ENCODE measurements around the gene NT5DC3. TPM values are rescaled to one million over a fixed set of nuclear protein-coding genes. Genes with fewer than 3 reads are reported as not detected.
A peak's percentile ranks its signal among the peaks of the same experiment; 100 is the strongest.

The NT5DC3 gene
- total and polyA plus RNA-seq, 4 donors: 1.3 to 9.0 (median 4.4) TPM

DNA sequence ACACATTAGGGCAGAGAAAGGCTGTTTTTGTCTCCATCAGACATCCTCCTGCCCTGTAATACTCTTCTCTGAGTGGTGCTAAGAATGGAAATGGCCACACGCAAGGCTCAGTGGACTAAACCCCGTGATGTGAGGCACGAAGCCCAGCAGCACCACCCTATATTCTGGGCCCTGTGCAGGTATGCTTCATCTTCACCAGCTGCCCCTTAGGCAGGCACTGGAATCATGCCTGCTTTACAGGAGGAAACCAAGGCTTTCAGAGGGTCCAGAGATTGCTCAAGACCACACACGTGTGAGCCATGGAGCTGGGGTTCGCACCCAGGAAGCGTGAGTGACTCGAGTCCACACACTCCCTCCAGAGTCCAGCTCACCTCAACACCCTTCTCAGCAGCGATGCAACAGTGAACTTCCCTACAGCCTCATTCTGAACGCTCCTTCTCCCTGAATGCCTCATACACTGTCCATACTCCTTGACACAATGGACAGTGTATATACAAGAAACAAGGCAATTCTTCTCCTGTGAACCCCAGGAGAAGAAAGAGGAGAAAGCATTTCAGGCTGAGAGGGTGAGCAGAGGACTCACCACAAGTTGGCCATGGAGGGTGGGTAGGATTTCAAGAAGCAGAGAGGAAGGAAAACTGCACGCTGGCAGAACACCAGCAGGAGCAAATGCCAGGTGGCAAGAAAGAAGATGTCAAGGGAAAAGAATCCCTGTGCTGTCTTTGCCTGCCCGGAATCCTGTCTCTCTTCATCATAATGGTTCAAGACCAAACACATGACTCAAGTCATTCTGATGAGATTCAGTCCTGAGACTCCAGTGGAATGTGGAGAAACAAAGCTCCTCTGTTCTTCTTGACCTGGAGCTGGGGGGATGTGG is 39.1 kb downstream of the NT5DC3 start:
- no peak overlapping the region for H3K27ac ChIP-seq (ENCODE audit: low read depth in 1 of 2, low read length in 2 of 2)
- H3K9me3 ChIP-seq (ENCODE audit: control insufficient read depth in 4 of 4, low read length in 3 of 4): no peaks in the 10 kb centered on the region
- no peak for DNase-seq (ENCODE audit: low spot score)
- no peak overlapping the region for H3K4me3 ChIP-seq (ENCODE audit: low read depth in 1 of 3, low read length in 3 of 3)
- H3K27me3 ChIP-seq (ENCODE audit: control insufficient read depth in 4 of 4, insufficient read depth in 4 of 4, low read length in 3 of 4): no peaks in the 10 kb centered on the region
- H3K36me3 ChIP-seq (ENCODE audit: control insufficient read depth in 4 of 4, insufficient read depth in 3 of 4, low read depth in 1 of 4, low read length in 3 of 4): peaks cover 0 to 6% (median 2%) of the 10 kb centered on the region in 4 donors
- peaks cover 4 to 17% (median 16%) of the 10 kb centered on the region in 4 donors for H3K4me1 ChIP-seq (ENCODE audit: control insufficient read depth in 4 of 4, insufficient read depth in 4 of 4, low read length in 3 of 4)
- H3K9ac ChIP-seq (ENCODE audit: low read depth in 1 of 2, low read length in 2 of 2): no peak overlapping the region
- TF ChIP-seq, protein P1, sequence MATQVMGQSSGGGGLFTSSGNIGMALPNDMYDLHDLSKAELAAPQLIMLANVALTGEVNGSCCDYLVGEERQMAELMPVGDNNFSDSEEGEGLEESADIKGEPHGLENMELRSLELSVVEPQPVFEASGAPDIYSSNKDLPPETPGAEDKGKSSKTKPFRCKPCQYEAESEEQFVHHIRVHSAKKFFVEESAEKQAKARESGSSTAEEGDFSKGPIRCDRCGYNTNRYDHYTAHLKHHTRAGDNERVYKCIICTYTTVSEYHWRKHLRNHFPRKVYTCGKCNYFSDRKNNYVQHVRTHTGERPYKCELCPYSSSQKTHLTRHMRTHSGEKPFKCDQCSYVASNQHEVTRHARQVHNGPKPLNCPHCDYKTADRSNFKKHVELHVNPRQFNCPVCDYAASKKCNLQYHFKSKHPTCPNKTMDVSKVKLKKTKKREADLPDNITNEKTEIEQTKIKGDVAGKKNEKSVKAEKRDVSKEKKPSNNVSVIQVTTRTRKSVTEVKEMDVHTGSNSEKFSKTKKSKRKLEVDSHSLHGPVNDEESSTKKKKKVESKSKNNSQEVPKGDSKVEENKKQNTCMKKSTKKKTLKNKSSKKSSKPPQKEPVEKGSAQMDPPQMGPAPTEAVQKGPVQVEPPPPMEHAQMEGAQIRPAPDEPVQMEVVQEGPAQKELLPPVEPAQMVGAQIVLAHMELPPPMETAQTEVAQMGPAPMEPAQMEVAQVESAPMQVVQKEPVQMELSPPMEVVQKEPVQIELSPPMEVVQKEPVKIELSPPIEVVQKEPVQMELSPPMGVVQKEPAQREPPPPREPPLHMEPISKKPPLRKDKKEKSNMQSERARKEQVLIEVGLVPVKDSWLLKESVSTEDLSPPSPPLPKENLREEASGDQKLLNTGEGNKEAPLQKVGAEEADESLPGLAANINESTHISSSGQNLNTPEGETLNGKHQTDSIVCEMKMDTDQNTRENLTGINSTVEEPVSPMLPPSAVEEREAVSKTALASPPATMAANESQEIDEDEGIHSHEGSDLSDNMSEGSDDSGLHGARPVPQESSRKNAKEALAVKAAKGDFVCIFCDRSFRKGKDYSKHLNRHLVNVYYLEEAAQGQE (IDR thresholded peaks at IDR 0.05): no peak
- TF ChIP-seq, protein P2, sequence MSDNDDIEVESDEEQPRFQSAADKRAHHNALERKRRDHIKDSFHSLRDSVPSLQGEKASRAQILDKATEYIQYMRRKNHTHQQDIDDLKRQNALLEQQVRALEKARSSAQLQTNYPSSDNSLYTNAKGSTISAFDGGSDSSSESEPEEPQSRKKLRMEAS (IDR thresholded peaks at IDR 0.05): no peak
- no peak for TF ChIP-seq NR2F2 (IDR thresholded peaks at IDR 0.05)
- TF ChIP-seq, protein P3, sequence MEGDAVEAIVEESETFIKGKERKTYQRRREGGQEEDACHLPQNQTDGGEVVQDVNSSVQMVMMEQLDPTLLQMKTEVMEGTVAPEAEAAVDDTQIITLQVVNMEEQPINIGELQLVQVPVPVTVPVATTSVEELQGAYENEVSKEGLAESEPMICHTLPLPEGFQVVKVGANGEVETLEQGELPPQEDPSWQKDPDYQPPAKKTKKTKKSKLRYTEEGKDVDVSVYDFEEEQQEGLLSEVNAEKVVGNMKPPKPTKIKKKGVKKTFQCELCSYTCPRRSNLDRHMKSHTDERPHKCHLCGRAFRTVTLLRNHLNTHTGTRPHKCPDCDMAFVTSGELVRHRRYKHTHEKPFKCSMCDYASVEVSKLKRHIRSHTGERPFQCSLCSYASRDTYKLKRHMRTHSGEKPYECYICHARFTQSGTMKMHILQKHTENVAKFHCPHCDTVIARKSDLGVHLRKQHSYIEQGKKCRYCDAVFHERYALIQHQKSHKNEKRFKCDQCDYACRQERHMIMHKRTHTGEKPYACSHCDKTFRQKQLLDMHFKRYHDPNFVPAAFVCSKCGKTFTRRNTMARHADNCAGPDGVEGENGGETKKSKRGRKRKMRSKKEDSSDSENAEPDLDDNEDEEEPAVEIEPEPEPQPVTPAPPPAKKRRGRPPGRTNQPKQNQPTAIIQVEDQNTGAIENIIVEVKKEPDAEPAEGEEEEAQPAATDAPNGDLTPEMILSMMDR (IDR thresholded peaks at IDR 0.05; ENCODE audit: low read depth, low read length, missing input control): no peak
- WGBS: 92% methylated on average over 11 of the region's 11 CpGs

DNA sequence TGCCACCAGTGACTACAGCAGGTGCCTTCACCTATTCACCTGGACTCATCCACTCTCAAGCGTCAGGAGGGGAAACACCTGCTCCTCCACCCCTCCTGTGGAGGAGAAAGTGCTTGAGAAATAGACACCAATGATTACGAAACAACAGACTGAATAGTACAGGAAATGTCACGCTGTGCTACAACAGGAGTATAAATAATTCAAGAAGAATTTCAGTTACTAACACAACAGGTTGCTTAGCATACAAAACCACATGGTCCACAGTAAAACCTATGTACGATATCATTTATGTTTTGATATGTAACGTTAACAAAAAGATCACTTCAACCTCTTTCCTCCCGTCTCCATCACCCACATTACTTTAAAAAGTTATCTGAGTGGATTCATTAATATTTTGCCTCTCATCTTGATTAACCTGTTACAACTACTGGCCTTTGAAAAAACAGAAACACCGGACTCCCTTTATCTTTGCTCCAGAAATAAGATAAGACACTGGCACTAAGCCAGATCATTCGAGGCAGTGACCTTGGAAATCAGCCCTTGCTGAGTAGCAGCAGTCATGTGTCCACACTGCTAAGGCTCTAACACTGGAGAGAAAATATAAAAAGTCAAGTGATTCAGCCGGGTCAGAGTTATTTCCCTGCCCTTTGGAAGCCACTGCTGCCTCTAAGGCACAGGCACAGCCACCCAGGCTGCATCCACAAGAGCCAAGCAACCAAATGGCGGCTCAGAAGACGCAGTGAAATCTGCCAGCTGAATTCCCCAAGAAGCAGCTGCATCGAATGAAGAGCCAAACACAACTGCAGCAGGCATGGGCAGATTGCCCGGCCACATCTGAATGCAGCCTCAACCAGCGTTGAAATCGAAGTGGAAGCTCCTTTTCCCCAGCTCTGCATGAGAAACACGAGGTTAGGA is 40.9 kb downstream of the NT5DC3 start:
- TF ChIP-seq HNF4A (conservative IDR thresholded peaks at IDR 0.05): peak; percentile 3 to 44
- peak in 1 of 2 donors; percentile 29 for TF ChIP-seq JUND (IDR thresholded peaks at IDR 0.05)
- no peak for TF ChIP-seq TAF1 (conservative IDR thresholded peaks at IDR 0.05)
- TF ChIP-seq HNF4G (IDR thresholded peaks at IDR 0.05): no peak
- peak in 1 of 2 donors; percentile 44 for TF ChIP-seq RXRA (IDR thresholded peaks at IDR 0.05)
- TF ChIP-seq FOXA2 (IDR thresholded peaks at IDR 0.05): no peak
- peak in 1 of 2 donors; percentile 15 for TF ChIP-seq RAD21 (IDR thresholded peaks at IDR 0.05)
- TF ChIP-seq, protein P2 (IDR thresholded peaks at IDR 0.05): peak; percentile 25
- TF ChIP-seq SP1 (IDR thresholded peaks at IDR 0.05): peak; percentile 8
- no peaks in the 10 kb centered on the region for H3K9me3 ChIP-seq (ENCODE audit: control insufficient read depth in 4 of 4, low read length in 3 of 4)
- H3K4me3 ChIP-seq (ENCODE audit: low read depth in 1 of 3, low read length in 3 of 3): no peak overlapping the region
- WGBS: 20% methylated on average over 16 of the region's 16 CpGs
- peaks cover 3 to 6% (median 5%) of the 10 kb centered on the region in 4 donors for H3K36me3 ChIP-seq (ENCODE audit: control insufficient read depth in 4 of 4, insufficient read depth in 3 of 4, low read depth in 1 of 4, low read length in 3 of 4)
- DNase-seq (ENCODE audit: low spot score): no peak
- H3K27ac ChIP-seq (ENCODE audit: low read depth in 1 of 2, low read length in 2 of 2): peak overlapping the region; percentile 50 to 73
- H3K9ac ChIP-seq (ENCODE audit: low read depth in 1 of 2, low read length in 2 of 2): no peak overlapping the region
- H3K27me3 ChIP-seq (ENCODE audit: control insufficient read depth in 4 of 4, insufficient read depth in 4 of 4, low read length in 3 of 4): no peaks in the 10 kb centered on the region
- peaks cover 4 to 17% (median 16%) of the 10 kb centered on the region in 4 donors for H3K4me1 ChIP-seq (ENCODE audit: control insufficient read depth in 4 of 4, insufficient read depth in 4 of 4, low read length in 3 of 4)
